GM12875 (cell line): ENCODE results near the gene TRIM40.

Experiments used
- H3K4me3 ChIP-seq: one replicate; pipeline ENCODE4 v1.5.1; 2011; ENCODE audit warnings: low read depth, low read length, control low read depth
- TF ChIP-seq, protein P1 (sequence below): IDR thresholded peaks from 2 replicates; pipeline ENCODE4 v1.5.1; 2011; ENCODE audit warnings: low read depth, mild to moderate bottlenecking, control low read depth, inconsistent platforms, low read length, moderate library complexity, borderline replicate concordance; ENCODE audit not compliant: insufficient read depth

TRIM40 gene

DNA sequence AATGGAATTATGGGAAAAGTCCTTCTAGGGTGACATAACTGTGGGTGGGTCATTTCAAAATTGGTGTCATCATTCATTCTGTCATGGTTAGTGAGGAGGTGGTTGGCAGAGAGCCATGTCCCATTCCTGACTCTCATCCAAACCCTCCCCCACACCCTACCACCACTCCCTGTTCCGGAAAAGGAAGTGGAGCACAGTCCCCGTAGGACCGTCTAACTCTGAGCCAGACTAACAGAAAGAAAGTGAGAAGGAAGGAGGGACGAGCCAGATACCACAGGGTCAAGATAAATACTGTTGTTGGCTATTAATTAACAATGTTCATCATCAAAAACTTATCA lies 20.3 kb downstream of the TRIM40 start:
- TF ChIP-seq, protein P1, sequence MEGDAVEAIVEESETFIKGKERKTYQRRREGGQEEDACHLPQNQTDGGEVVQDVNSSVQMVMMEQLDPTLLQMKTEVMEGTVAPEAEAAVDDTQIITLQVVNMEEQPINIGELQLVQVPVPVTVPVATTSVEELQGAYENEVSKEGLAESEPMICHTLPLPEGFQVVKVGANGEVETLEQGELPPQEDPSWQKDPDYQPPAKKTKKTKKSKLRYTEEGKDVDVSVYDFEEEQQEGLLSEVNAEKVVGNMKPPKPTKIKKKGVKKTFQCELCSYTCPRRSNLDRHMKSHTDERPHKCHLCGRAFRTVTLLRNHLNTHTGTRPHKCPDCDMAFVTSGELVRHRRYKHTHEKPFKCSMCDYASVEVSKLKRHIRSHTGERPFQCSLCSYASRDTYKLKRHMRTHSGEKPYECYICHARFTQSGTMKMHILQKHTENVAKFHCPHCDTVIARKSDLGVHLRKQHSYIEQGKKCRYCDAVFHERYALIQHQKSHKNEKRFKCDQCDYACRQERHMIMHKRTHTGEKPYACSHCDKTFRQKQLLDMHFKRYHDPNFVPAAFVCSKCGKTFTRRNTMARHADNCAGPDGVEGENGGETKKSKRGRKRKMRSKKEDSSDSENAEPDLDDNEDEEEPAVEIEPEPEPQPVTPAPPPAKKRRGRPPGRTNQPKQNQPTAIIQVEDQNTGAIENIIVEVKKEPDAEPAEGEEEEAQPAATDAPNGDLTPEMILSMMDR, result no peak
- H3K4me3 ChIP-seq, result no peak overlapping the region

DNA sequence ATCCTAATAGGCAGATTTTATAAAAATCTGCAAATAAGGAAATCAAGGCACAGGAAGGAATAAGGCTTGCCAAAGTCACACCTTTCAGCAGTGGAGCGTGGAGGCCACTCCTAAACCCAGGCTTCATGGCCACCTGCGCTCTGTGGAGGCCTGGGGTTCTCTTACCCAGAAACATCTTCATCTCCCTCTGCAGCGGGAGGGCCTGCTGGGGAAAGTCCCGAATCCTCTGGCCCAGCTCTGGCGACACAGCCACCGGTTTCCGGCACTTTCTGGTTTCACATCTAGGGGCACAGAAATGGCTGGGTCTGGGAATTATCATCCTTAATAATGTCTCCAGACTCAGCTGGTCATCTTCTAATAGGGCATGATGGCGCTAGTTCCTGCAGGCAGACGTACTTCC lies 20.8 kb downstream of the TRIM40 start:
- no peak overlapping the region for H3K4me3 ChIP-seq
- TF ChIP-seq, protein P1, result no peak

DNA sequence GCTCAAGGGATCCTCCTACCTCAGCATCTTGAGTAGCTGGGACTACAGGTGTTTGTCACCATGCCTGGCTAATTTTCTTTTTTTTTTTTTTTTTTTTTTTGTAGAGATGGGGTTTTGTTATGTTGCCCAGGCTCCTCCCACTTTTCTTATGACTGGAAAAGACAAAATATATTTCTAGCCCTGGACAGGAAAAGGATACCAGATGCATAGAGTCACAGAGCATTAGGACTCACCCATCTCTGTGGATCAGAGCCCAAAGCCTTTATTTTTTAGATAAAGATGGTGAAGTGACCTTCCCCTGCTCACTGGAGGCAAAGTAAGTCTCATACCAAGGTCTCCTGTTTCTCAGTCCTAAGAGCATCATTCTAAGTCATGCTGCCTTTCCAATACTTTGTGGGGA lies 21.6 kb downstream of the TRIM40 start:
- no peak overlapping the region for H3K4me3 ChIP-seq
- TF ChIP-seq, protein P1, result no peak

DNA sequence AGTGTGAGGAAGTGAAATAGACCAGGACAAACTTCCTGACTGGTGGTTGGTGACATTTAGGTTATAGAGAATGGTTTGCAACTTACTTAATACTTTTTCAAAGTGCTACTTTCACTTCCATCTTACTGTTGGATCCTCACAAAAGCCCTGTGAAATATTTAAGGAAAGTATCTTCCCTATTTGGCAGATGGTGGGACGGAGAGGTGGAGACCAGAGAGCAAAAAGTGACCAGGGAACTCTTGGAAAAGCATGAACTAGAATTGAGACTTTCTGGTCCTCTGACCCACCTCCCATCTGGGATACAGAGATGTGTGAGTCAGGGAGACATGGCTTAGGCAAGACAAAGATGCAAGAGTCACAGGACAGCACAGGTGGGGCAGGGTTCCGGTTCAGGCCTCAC lies 22.1 kb downstream of the TRIM40 start:
- no peak overlapping the region for H3K4me3 ChIP-seq
- TF ChIP-seq, protein P1, result no peak

DNA sequence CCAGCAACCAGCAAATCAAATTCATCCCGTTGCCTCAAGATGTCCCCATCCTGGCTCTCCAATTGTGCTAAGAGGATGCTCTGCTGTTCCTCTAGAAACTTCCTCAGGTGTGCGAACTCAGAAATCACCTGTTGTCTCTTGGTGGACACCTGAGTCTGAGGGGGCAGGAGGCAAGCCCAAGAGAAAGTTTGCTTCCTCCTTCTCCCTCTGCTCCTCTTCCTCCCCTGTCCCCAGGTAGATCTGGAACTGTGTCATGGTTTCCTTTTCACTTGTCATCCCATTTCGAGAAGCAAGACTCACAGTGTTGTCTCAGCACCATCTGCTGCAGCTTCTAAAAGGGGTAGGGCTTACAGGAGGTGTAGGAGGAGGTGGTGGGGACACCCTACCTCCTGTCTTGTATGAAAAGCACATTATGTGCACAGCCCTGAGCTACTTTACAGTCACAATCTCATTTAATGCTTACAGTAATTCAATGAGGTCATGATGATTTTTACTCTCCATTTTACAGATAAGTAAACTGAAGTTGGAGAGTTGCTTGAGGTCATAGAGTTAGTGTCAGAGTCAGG lies 22.6 kb downstream of the TRIM40 start:
- no peak overlapping the region for H3K4me3 ChIP-seq

DNA sequence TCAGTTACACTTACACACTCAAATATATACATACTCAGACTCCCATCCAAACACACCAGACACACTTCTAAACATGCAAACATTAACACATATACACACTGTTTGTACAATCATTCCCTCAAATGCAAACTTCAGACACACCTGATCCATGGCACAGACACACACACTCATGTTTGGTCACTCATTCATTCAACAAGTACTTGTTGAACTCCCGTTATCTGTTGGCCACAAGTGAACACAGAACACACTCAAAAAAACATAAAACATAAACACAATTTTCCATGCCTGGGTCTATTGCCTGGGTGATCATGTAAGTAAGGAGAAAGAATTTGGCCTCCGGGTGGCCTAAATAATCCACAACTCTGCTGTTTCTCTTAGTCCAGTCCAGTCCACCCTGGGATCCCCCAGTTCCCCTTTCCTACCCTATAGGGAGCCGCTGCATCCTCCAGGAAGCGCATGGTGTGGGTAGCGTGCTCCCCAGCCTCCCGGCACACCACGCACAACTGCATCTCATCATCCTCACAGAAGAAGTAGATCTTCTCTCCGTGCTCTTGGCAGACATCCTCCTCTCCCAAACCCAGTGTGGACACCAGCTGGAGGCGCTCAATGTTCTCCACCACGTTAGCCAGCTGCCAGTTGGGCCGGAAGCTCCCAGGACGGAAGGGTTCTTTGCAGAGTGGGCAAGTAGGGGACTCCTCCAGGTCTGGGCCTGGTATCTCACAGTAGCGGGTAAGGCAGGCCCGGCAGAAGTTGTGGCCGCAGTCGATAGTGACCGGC lies 24.3 kb downstream of the TRIM40 start:
- TF ChIP-seq, protein P1, result no peak

More for the DNA sequence above, 22.6 kb downstream of the TRIM40 start:
- TF ChIP-seq, protein P1, result no peak

More for the DNA sequence above, 24.3 kb downstream of the TRIM40 start:
- no peak overlapping the region for H3K4me3 ChIP-seq
